ENCODE data around the gene GRIK3. TPM values are rescaled to one million over a fixed set of nuclear protein-coding genes. Genes with fewer than 3 reads are reported as not detected.

Gene GRIK3
- total and polyA plus RNA-seq, 2 of the 8 experiments (the other 6 are each of a cell fraction or from before 2014, with no cell fraction given) = 2.1 to 3.4 TPM

GRCh38 chr1:36748466-36748865, 285.8 kb downstream of the GRIK3 start:
- no peak overlapping the region for H3K4me2 ChIP-seq (ENCODE audit: insufficient read depth in 1 of 2, low read depth in 2 of 2, low read length in 2 of 2)
- H3K36me3 ChIP-seq (ENCODE audit: control insufficient read depth in 2 of 4, insufficient read depth in 4 of 4, low read length in 3 of 4) = no peaks in the 10 kb centered on the region
- WGBS, 2 experiments (ENCODE audit: extremely low coverage in 1 of 2, insufficient coverage in 1 of 2, insufficient read length in 1 of 2, insufficient replicate concordance in 2 of 2, low coverage in 1 of 2, low lambda C conversion rate in 2 of 2, missing lambda C conversion rate in 1 of 2) = 88% methylated on average over 7 of the region's 7 CpGs; no CpG with 5 or more reads in 1 of the 2 experiments
- H3K9ac ChIP-seq (replicated peaks in 1 of 4; ENCODE audit: extremely low read depth in 1 of 4, low read depth in 3 of 4, low read length in 3 of 4) = no peak overlapping the region
- no peak overlapping the region for H2AK5ac ChIP-seq (ENCODE audit: low read depth, low read length)
- no peak overlapping the region for H3K14ac ChIP-seq (ENCODE audit: insufficient read length)
- H4K5ac ChIP-seq (ENCODE audit: insufficient read length, low read depth, low read length) = no peak overlapping the region
- no peak overlapping the region for H2BK20ac ChIP-seq (ENCODE audit: low read length)
- H3K4me3 ChIP-seq (ENCODE audit: extremely low read depth in 1 of 4, insufficient read depth in 2 of 4, low read depth in 3 of 4, low read length in 4 of 4) = no peak overlapping the region
- ChIA-PET CTCF (ENCODE audit: partially characterized antibody) (interaction anchor here (1.0 kb wide), 1 partner anchor 33 kb away, joined by 3 read pairs; no protein-coding TSS in a partner anchor), POLR2A (ENCODE audit: partially characterized antibody) (interaction anchor here (0.8 kb wide), 1 partner anchor 22 kb away, joined by 3 read pairs; no protein-coding TSS in a partner anchor)
- H4K8ac ChIP-seq (ENCODE audit: extremely low read depth, insufficient read depth, low read length) = no peak overlapping the region
- no peak overlapping the region for H2AFZ ChIP-seq (ENCODE audit: low read length)
- H3K27ac ChIP-seq (ENCODE audit: low read depth, low read length) = no peak overlapping the region
- H2BK120ac ChIP-seq (replicated peaks; ENCODE audit: low read depth, low read length) = no peak overlapping the region
- H4K91ac ChIP-seq (replicated peaks; ENCODE audit: insufficient read length, low read length) = no peak overlapping the region
- no peak overlapping the region for H3K56ac ChIP-seq (replicated peaks; ENCODE audit: insufficient read length, low read depth, low read length)
- DNase-seq (ENCODE audit: low read depth in 1 of 2, low spot score in 2 of 2) (no peak), FAIRE-seq (no peak)
- H4K20me1 ChIP-seq (replicated peaks in 1 of 2; ENCODE audit: control insufficient read depth in 1 of 2, insufficient read depth in 2 of 2, low read length in 2 of 2) = no peaks in the 10 kb centered on the region
- H3K79me1 ChIP-seq (ENCODE audit: low read depth, low read length) = no peaks in the 10 kb centered on the region
- no peak overlapping the region for H3K23ac ChIP-seq (ENCODE audit: insufficient read length)
- no peaks in the 10 kb centered on the region for H3K79me2 ChIP-seq (ENCODE audit: control insufficient read depth in 1 of 2, insufficient read depth in 2 of 2, low read length in 2 of 2)
- no peak overlapping the region for H2BK5ac ChIP-seq (ENCODE audit: low read depth, low read length)
- no peak overlapping the region for H3K18ac ChIP-seq (ENCODE audit: extremely low read depth, low read length)
- H3K9me3 ChIP-seq (ENCODE audit: insufficient read depth in 2 of 2, low read depth in 1 of 2, low read length in 1 of 2) = no peaks in the 10 kb centered on the region
- H2BK12ac ChIP-seq (ENCODE audit: low read depth, low read length) = no peak overlapping the region
- H3K4ac ChIP-seq (replicated peaks; ENCODE audit: insufficient read length, low read depth, low read length) = no peak overlapping the region
- no peaks in the 10 kb centered on the region for H3K23me2 ChIP-seq (ENCODE audit: low read depth, low read length)
- no peak overlapping the region for H2BK15ac ChIP-seq (ENCODE audit: low read length)
- TF ChIP-seq BACH1 (IDR thresholded peaks at IDR 0.05; ENCODE audit: low read length) (no peak), SUZ12 (IDR thresholded peaks at IDR 0.05; ENCODE audit: low read length) (no peak), EZH2 (IDR thresholded peaks at IDR 0.05; ENCODE audit: low read depth, low read length, severe bottlenecking) (no peak), CHD1 (IDR thresholded peaks at IDR 0.05; ENCODE audit: low read depth, low read length) (no peak), HDAC2 (IDR thresholded peaks at IDR 0.05; ENCODE audit: borderline replicate concordance in 1 of 2, low read depth in 2 of 2, low read length in 2 of 2) (no peak), POLR2AphosphoS5 (IDR thresholded peaks at IDR 0.05; ENCODE audit: low read depth, low read length) (no peak), CTCF (IDR thresholded peaks at IDR 0.05; ENCODE audit: control extremely low read depth in 1 of 3, insufficient read depth in 1 of 3, low read depth in 1 of 3, low read length in 3 of 3) (no peak)
- H3K4me1 ChIP-seq (replicated peaks in 1 of 4; ENCODE audit: control insufficient read depth in 3 of 4, insufficient read depth in 4 of 4, low read length in 3 of 4) = peaks cover 0 to 4% (median 1%) of the 10 kb centered on the region in 4 experiments; a peak in 1 of 7 replicates
- H3K27me3 ChIP-seq (replicated peaks in 1 of 4; ENCODE audit: control insufficient read depth in 3 of 4, extremely low read depth in 1 of 4, insufficient read depth in 3 of 4, low read length in 3 of 4) = no peaks in the 10 kb centered on the region
